Mesendoderm (in vitro differentiated cells): ENCODE results near the gene G6PC1.
"Not testable (repeated sequence)": the region's sequence is repeated elsewhere in the genome, so short reads cannot be mapped to it uniquely, and the experiment has no call there.

Source experiments
- DNase-seq: peaks from one replicate; pipeline ENCODE4 v3.0.0; 2013
- H2AK5ac ChIP-seq: 2 replicates; pipeline ENCODE4 v1.6.1; 2013; ENCODE audit warnings: low read length, inconsistent platforms
- H2BK120ac ChIP-seq: 2 replicates; pipeline ENCODE4 v1.6.1; 2013; ENCODE audit warnings: low read depth, mild to moderate bottlenecking, low read length, moderate library complexity, mixed read lengths
- H2BK15ac ChIP-seq: replicated peaks from 2 replicates; pipeline ENCODE4 v1.6.1; 2013; ENCODE audit warnings: low read depth, mild to moderate bottlenecking, moderate library complexity
- H2BK5ac ChIP-seq: 2 replicates; pipeline ENCODE4 v1.6.1; 2013; ENCODE audit warnings: low read length, inconsistent platforms
- H3K18ac ChIP-seq: 2 replicates; pipeline ENCODE4 v1.6.1; 2013; ENCODE audit warnings: mild to moderate bottlenecking, low read length, mixed read lengths
- H3K23ac ChIP-seq: one replicate; pipeline ENCODE4 v1.6.1; 2013; ENCODE audit warnings: low read length
- H3K27ac ChIP-seq: 2 replicates; pipeline ENCODE4 v1.5.1; 2013; ENCODE audit warnings: low read depth, mild to moderate bottlenecking, inconsistent platforms, low read length, moderate library complexity
- H3K27me3 ChIP-seq: 2 replicates; pipeline ENCODE4 v1.6.1; 2013; ENCODE audit warnings: low read length, control low read depth, mild to moderate bottlenecking, inconsistent platforms; ENCODE audit not compliant: insufficient read depth, poor library complexity
- H3K36me3 ChIP-seq: 2 replicates; pipeline ENCODE4 v1.6.1; 2013; ENCODE audit warnings: low read length, inconsistent platforms; ENCODE audit not compliant: control insufficient read depth, insufficient read depth
- H3K4ac ChIP-seq: one replicate; pipeline ENCODE4 v1.6.1; 2013; ENCODE audit warnings: low read depth, mild to moderate bottlenecking, low read length, moderate library complexity
- H3K4me1 ChIP-seq: 2 replicates; pipeline ENCODE4 v1.6.1; 2013; ENCODE audit warnings: low read depth, low read length, inconsistent platforms; ENCODE audit not compliant: control insufficient read depth
- H3K4me2 ChIP-seq: 2 replicates; pipeline ENCODE4 v1.6.1; 2013; ENCODE audit warnings: low read length
- H3K4me3 ChIP-seq: 2 replicates; pipeline ENCODE4 v1.5.1; 2013; ENCODE audit warnings: mild to moderate bottlenecking, low read length
- H3K56ac ChIP-seq: one replicate; pipeline ENCODE4 v1.6.1; 2013; ENCODE audit warnings: low read length
- H3K79me1 ChIP-seq: 2 replicates; pipeline ENCODE4 v1.6.1; 2013; ENCODE audit warnings: low read length, inconsistent platforms
- H3K79me2 ChIP-seq: 2 replicates; pipeline ENCODE4 v1.6.1; 2013; ENCODE audit warnings: mild to moderate bottlenecking, low read length; ENCODE audit not compliant: control insufficient read depth, insufficient read depth
- H3K9ac ChIP-seq: 2 replicates; pipeline ENCODE4 v1.6.1; 2013; ENCODE audit warnings: low read length, inconsistent platforms
- H4K5ac ChIP-seq: one replicate; pipeline ENCODE4 v1.6.1; 2013; ENCODE audit warnings: low read length
- H4K8ac ChIP-seq: one replicate; pipeline ENCODE4 v1.6.1; 2013; ENCODE audit warnings: low read depth, mild to moderate bottlenecking, control low read depth, low read length, moderate library complexity
- WGBS: extraction: QIAGEN DNeasy Blood & Tissue Kit; methylation state at CpG from one replicate; pipeline ENCODE4 v1.1.7; 2013; ENCODE audit warnings: low lambda C conversion rate, missing lambda C conversion rate; ENCODE audit not compliant: insufficient coverage; ENCODE audit errors: extremely low coverage; 5-methylcytosine and 5-hydroxymethylcytosine counted together

G6PC1 gene

DNA sequence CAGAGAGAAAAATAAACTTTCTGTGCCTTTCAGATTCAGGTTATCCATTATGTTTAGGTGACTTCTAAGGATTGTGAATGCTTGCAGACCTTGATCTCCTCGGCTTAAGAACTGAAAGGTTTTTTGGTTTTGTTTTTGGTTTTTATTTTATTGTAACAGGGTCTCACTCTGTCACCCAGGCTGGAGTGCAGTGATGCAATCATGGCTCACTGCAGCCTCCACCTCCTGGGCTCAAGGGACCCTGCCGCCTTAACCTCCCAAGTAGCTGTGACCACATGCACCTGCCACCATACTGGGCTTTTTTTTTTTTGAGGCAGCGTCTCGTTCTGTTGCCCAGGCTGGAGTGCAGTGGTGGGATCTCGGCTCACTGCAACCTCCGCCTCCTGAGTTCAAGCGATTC lies 22.9 kb downstream of the G6PC1 start:
- H3K27me3 ChIP-seq, H3K36me3 ChIP-seq: not testable (repeated sequence)
- no CpG with 5 or more reads among the region's 7 CpGs for WGBS

DNA sequence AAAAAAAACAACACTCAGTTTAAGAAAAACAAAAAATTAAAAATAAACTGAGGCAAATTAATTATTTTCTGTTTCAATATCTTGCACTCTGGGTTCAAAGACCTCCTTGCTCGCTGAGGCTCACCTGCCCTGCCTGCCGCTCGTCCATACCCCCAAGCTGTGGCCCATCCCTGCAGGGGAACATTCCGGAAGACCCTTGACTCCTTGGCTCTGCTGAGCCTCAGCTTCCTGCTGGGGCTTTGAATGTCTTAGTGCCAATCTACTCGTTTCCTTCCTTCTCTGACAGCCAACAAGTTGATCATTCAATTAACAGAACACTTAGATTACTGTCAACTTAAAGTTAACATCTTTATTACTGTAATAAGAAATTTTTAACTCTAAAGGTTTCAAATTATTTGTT lies 24.3 kb downstream of the G6PC1 start:
- Histone ChIP-seq H3K4me3 (no peak overlapping the region), H3K27me3 (no peaks in the 10 kb centered on the region), H3K56ac (no peak overlapping the region), H2BK120ac (no peak overlapping the region), H3K18ac (no peak overlapping the region), H3K79me1 (no peaks in the 10 kb centered on the region), H3K4ac (no peak overlapping the region), H2AK5ac (no peak overlapping the region), H3K79me2 (no peaks in the 10 kb centered on the region), H4K8ac (no peak overlapping the region), H3K4me2 (no peak overlapping the region), H4K5ac (no peak overlapping the region), H3K27ac (no peak overlapping the region), H3K23ac (no peak overlapping the region), H2BK15ac (no peak overlapping the region), H3K9ac (no peak overlapping the region), H3K36me3 (no peaks in the 10 kb centered on the region), H2BK5ac (no peak overlapping the region), H3K4me1 (no peaks in the 10 kb centered on the region)
- no CpG with 5 or more reads among the region's 5 CpGs for WGBS
- DNase-seq = peak; percentile 18

More for the DNA sequence above, 22.9 kb downstream of the G6PC1 start:
- H3K79me1 ChIP-seq, H3K4me1 ChIP-seq, H2BK15ac ChIP-seq, H3K27ac ChIP-seq, H4K5ac ChIP-seq, H4K8ac ChIP-seq, DNase-seq, H2BK5ac ChIP-seq, H3K4me2 ChIP-seq, H2AK5ac ChIP-seq, H3K18ac ChIP-seq, H3K4me3 ChIP-seq, H3K79me2 ChIP-seq, H3K56ac ChIP-seq, H3K9ac ChIP-seq, H3K4ac ChIP-seq, H2BK120ac ChIP-seq, H3K23ac ChIP-seq: not testable (repeated sequence)

DNA sequence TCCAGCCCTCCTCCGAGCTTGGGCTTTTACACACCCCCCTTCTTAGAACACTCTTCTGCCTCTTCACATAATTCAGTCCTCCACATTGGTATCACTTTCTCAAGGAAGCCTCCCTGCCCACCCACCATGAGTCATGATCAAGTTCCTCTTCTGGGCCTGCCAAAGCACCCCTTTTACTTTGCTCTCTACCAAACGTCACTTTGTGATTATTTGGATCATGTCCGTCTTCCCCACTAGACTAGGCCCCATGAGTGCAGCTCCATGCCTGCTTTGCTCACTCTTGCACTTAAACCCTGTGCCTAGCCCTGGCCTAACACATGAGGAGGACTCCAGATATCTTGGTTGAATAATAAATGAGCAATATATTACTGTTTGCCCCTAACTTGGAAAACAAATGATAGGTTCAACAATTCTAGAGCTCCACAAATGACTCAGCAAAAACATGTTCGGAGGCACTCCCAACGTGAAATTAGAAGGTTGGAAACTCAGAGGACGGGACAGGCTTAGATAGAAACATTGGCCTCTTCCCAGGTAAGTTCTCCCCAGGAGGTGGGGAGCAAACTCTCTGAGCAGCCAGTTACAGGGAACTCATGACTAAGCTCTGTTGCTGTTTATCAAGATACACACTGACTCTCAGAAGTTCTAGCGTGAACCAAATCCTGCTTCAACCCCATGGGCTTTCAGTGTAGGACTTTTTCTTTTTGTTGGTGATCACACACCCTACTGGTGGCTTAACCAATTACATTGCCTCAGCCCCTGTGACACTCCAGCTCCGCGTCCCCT lies 28.3 kb downstream of the G6PC1 start:
- Histone ChIP-seq H3K4me1 (no peaks in the 10 kb centered on the region), H4K8ac (no peak overlapping the region), H2BK5ac (no peak overlapping the region), H2AK5ac (no peak overlapping the region), H3K4me2 (no peak overlapping the region), H3K56ac (peak overlapping the region; percentile 71), H3K79me2 (no peaks in the 10 kb centered on the region), H3K4ac (peak overlapping the region; percentile 84), H2BK120ac (peak overlapping the region; percentile 21), H2BK15ac (no peak overlapping the region), H3K4me3 (no peak overlapping the region), H3K79me1 (no peaks in the 10 kb centered on the region), H3K27ac (no peak overlapping the region), H3K18ac (peak overlapping the region; percentile 88), H3K23ac (no peak overlapping the region), H3K27me3 (no peaks in the 10 kb centered on the region), H3K36me3 (no peaks in the 10 kb centered on the region), H3K9ac (peak overlapping the region; percentile 28), H4K5ac (peak overlapping the region; percentile 68)
- peak; percentile 92 for DNase-seq
- no CpG with 5 or more reads among the region's 9 CpGs for WGBS

DNA sequence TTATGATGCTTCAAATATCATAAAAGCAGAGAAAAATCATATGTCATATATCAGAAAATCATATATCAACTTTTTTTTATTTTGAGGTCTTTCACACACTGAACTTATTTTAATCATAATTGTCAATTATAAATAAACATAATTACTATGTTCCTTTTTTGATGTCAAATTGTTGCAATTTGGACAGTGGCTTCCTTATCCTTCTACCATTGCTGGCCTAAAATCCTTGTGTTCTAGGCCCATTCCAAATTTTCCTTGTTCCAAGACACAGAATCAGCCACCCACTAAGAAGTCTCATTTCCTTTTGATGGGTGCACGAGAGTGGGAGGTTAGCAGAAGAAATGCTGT lies 28.9 kb downstream of the G6PC1 start:
- H3K23ac ChIP-seq = no peak overlapping the region
- no peak overlapping the region for H4K8ac ChIP-seq
- no peaks in the 10 kb centered on the region for H3K79me2 ChIP-seq
- no peak overlapping the region for H2AK5ac ChIP-seq
- no peak overlapping the region for H3K4me2 ChIP-seq
- H2BK5ac ChIP-seq = no peak overlapping the region
- no peaks in the 10 kb centered on the region for H3K4me1 ChIP-seq
- no peak overlapping the region for H3K4ac ChIP-seq
- no peak overlapping the region for H3K9ac ChIP-seq
- DNase-seq = no peak
- H3K27ac ChIP-seq = no peak overlapping the region
- no CpG with 5 or more reads among the region's 1 CpG for WGBS
- H3K27me3 ChIP-seq = no peaks in the 10 kb centered on the region
- H3K79me1 ChIP-seq = no peaks in the 10 kb centered on the region
- H2BK15ac ChIP-seq = no peak overlapping the region
- H3K56ac ChIP-seq = no peak overlapping the region
- no peak overlapping the region for H3K18ac ChIP-seq
- no peak overlapping the region for H3K4me3 ChIP-seq
- H2BK120ac ChIP-seq = no peak overlapping the region
- no peaks in the 10 kb centered on the region for H3K36me3 ChIP-seq
- no peak overlapping the region for H4K5ac ChIP-seq

DNA sequence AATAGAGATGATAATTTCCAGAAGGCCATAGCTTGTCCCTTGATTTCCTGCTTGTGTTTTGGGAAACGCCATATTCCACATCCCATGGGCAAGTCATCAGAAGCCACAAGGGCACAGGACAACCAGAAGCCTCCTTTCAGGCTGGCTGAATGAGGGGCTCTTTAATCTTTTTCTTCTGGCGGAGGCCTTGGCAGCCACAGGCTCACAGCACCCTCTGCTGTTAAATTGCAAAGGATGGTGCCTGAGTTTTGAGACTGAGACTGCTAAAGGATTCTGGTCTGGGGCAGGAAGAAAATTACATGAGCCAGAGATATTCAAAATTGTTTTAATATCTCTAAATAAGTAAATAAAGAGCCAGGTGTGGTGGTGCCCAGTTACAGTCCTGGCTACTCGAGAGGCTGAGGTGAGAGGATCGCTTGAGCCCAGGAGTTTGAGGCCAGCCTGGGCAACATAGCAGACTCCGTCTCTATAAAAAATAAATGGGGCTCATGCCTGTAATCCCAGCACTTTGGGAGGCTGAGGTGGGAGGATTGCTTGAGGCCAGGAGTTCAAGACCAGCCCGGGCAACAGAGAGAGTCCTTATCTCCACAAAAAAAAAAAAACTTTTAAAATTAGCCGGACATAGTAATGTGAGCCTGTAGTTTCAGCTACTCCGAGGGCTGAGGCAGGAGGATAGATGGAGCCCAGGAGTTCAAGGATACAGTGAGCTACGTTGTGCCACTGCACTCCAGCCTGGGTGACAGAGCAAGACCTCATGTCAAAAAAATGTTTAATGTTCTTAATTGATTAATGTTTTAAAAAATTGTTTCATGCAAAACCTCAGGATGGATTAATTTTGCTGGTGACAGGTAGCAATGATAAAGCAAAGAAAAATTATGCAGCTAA lies 37.4 kb downstream of the G6PC1 start:
- Histone ChIP-seq H3K79me2 (no peaks in the 10 kb centered on the region), H3K79me1 (no peaks in the 10 kb centered on the region), H3K36me3 (no peaks in the 10 kb centered on the region), H3K4me2 (no peak overlapping the region), H3K4ac (no peak overlapping the region), H2BK5ac (no peak overlapping the region), H3K4me3 (no peak overlapping the region), H3K27ac (no peak overlapping the region), H3K4me1 (no peaks in the 10 kb centered on the region), H2BK120ac (no peak overlapping the region), H4K5ac (no peak overlapping the region), H2AK5ac (no peak overlapping the region), H4K8ac (no peak overlapping the region), H3K18ac (no peak overlapping the region), H2BK15ac (no peak overlapping the region), H3K27me3 (no peaks in the 10 kb centered on the region), H3K9ac (no peak overlapping the region), H3K56ac (no peak overlapping the region), H3K23ac (no peak overlapping the region)
- DNase-seq = peak; percentile 81
- WGBS = no CpG with 5 or more reads among the region's 9 CpGs
